Measurements from ENCODE around the gene RPS16. TPM values are rescaled to one million over a fixed set of nuclear protein-coding genes. Genes with fewer than 3 reads are reported as not detected.

RPS16 gene

GRCh38 chr19:39389631-39390414 lies 45.9 kb downstream of the RPS16 start:
- H3K36me3 ChIP-seq (ENCODE audit: insufficient read depth, low read length), result peaks cover 51% of the 10 kb centered on the region
- peak overlapping the region; percentile 81 for H3K4me2 ChIP-seq (ENCODE audit: low read length)
- H3K4me1 ChIP-seq (ENCODE audit: control insufficient read depth, insufficient read depth, low read length), result peaks cover 16% of the 10 kb centered on the region
- H3K9me3 ChIP-seq (replicated peaks; ENCODE audit: low read length), result no peaks in the 10 kb centered on the region
- H3K9ac ChIP-seq (ENCODE audit: low read depth, low read length), result peak overlapping the region; percentile 93
- H3K27me3 ChIP-seq (ENCODE audit: control insufficient read depth, insufficient read depth, low read length), result no peaks in the 10 kb centered on the region
- H3K4me3 ChIP-seq (ENCODE audit: low read length), result peak overlapping the region; percentile 84

DNA sequence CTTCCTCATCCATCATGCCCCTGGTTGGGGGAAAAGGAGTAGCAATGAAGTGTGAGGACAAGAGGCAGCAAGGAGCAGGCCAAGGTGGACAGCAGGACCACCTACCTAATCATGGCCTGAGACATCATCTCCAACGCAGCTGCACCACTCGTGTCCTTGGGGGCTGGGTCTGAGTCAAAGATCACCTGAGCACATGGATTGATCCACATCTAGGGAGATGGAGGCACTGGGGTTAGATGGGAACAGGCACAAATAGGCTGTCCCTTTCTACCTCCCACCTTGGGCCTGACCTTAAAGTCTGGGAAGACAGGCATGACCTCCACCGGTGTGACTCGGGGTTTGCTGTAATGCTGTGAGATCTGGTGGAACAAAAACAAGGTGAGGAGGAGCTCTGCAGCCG lies 47.1 kb downstream of the RPS16 start:
- Histone ChIP-seq H3K36me3 (ENCODE audit: insufficient read depth, low read length) (peaks cover 53% of the 10 kb centered on the region), H3K4me3 (ENCODE audit: low read length) (no peak overlapping the region), H3K4me1 (ENCODE audit: control insufficient read depth, insufficient read depth, low read length) (peaks cover 16% of the 10 kb centered on the region), H3K4me2 (ENCODE audit: low read length) (no peak overlapping the region), H3K9me3 (replicated peaks; ENCODE audit: low read length) (no peaks in the 10 kb centered on the region), H3K9ac (ENCODE audit: low read depth, low read length) (no peak overlapping the region), H3K27me3 (ENCODE audit: control insufficient read depth, insufficient read depth, low read length) (no peaks in the 10 kb centered on the region)

DNA sequence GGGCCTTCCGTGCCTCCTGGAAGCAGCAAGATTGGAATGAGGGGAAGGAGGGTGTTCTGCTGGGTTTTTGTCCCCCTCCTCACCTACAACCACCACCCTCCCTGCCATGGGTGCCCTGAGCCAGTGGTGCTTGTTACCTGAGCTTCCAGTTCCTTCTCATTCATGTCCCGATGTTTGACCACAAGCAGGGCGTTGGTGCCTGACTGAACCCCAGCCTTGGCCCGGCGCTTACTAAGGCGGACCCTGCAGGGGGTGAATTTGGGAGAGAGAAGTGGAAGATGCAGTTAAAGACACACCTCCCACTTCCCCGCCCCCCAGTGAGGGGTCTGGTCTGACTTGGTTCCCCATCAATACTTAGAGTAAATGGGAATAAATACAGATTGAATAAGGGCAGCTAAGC lies 49.2 kb downstream of the RPS16 start:
- H3K4me3 ChIP-seq (ENCODE audit: low read length), result no peak overlapping the region
- peaks cover 8% of the 10 kb centered on the region for H3K4me1 ChIP-seq (ENCODE audit: control insufficient read depth, insufficient read depth, low read length)
- no peak overlapping the region for H3K9ac ChIP-seq (ENCODE audit: low read depth, low read length)
- H3K4me2 ChIP-seq (ENCODE audit: low read length), result no peak overlapping the region
- no peaks in the 10 kb centered on the region for H3K9me3 ChIP-seq (replicated peaks; ENCODE audit: low read length)
- H3K36me3 ChIP-seq (ENCODE audit: insufficient read depth, low read length), result peaks cover 65% of the 10 kb centered on the region
- no peaks in the 10 kb centered on the region for H3K27me3 ChIP-seq (ENCODE audit: control insufficient read depth, insufficient read depth, low read length)

- Histone ChIP-seq H3K9me3 (replicated peaks; ENCODE audit: low read length) (no peaks in the 10 kb centered on the region), H3K36me3 (ENCODE audit: insufficient read depth, low read length) (peaks cover 72% of the 10 kb centered on the region), H3K4me2 (ENCODE audit: low read length) (no peak overlapping the region), H3K9ac (ENCODE audit: low read depth, low read length) (no peak overlapping the region), H3K4me1 (ENCODE audit: control insufficient read depth, insufficient read depth, low read length) (peaks cover 8% of the 10 kb centered on the region), H3K4me3 (ENCODE audit: low read length) (no peak overlapping the region), H3K27me3 (ENCODE audit: control insufficient read depth, insufficient read depth, low read length) (no peaks in the 10 kb centered on the region)
These were observed 49.9 kb downstream of the RPS16 start for GRCh38 chr19:39385629-39386411.

GRCh38 chr19:39384839-39385568 lies 50.7 kb downstream of the RPS16 start:
- Histone ChIP-seq H3K9me3 (replicated peaks; ENCODE audit: low read length) (no peaks in the 10 kb centered on the region), H3K4me1 (ENCODE audit: control insufficient read depth, insufficient read depth, low read length) (peaks cover 5% of the 10 kb centered on the region), H3K36me3 (ENCODE audit: insufficient read depth, low read length) (peaks cover 80% of the 10 kb centered on the region), H3K4me2 (ENCODE audit: low read length) (no peak overlapping the region), H3K27me3 (ENCODE audit: control insufficient read depth, insufficient read depth, low read length) (no peaks in the 10 kb centered on the region), H3K9ac (ENCODE audit: low read depth, low read length) (no peak overlapping the region), H3K4me3 (ENCODE audit: low read length) (no peak overlapping the region)

Small RNAs within 50 kb of the gene (small RNA-seq; reads per million reads assigned to genes)
- not detected for gene MIR4530

Data from skeletal muscle satellite cell (primary cell).